Umbilical cord (tissue), 2 donors: Measurements from ENCODE around the gene RSRC2. TPM values are rescaled to one million over a fixed set of nuclear protein-coding genes. Genes with fewer than 3 reads are reported as not detected.
"Not testable (repeated sequence)": the region's sequence is repeated elsewhere in the genome, so short reads cannot be mapped to it uniquely, and the experiment has no call there.

ENCODE experiments used
- DNase-seq: peaks from one replicate; pipeline ENCODE4 v3.0.0-alpha.2; 2015; ENCODE audit warnings: low spot score
- total RNA-seq: library from RNA; depleted of rRNA; stranded (reverse); fragments of >200 nt; gene quantifications from one replicate; pipeline ENCODE4 v1.2.3, GENCODE V29; 2014; ENCODE audit warnings: low replicate concordance; ENCODE audit not compliant: insufficient read depth

RSRC2 gene, protein sequence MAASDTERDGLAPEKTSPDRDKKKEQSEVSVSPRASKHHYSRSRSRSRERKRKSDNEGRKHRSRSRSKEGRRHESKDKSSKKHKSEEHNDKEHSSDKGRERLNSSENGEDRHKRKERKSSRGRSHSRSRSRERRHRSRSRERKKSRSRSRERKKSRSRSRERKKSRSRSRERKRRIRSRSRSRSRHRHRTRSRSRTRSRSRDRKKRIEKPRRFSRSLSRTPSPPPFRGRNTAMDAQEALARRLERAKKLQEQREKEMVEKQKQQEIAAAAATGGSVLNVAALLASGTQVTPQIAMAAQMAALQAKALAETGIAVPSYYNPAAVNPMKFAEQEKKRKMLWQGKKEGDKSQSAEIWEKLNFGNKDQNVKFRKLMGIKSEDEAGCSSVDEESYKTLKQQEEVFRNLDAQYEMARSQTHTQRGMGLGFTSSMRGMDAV
- total RNA-seq: 95.3 TPM

DNA sequence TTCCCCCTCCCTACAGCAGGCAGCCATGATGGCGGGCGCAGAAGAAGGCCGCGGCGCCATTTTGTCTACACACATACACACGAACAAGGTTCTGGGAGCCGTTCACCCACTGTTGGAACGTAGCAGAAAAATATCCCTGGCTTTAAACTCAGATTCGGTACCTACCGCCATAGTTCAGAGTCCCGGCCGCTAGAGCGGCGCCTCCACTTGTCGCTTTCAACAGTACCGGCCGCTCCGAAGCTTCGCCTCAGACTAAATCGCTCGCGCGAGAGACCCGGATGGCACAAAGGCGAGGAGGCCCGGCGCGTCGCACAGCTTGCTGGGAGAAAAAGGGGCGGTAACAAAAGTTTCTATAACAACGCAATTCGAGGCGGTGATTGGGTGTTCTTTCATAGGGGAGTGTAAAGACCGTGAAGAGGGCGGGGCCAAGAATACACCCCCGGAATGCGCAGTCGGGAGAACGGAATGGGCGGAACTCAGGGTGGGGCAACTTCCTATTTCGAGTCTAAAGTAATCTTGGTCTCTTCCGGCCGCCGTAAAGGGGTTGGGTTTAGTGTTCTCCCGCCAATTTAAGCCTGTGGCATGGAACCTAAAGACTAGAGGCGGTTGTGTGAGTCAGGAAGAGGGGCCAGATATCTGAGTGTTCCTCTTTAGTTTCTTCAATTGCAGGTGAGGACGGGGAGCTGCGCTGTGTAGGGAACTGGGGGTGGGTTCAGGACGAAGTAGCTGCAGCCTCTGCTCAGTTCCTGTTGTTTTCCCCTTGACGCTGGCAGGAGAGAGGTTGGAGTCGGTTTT, at the start of gene RSRC2, which contains the start of gene KNTC1:
RSRC2 (minus strand) TSS at position 254 of the 795 bp plus-strand sequence; CDS start at position 171, 83 bp downstream.
KNTC1 (plus strand) TSS at position 567 of the 795 bp plus-strand sequence. CDS start 2,815 bp downstream, outside the sequence.
- DNase-seq: peak; percentile 100

DNA sequence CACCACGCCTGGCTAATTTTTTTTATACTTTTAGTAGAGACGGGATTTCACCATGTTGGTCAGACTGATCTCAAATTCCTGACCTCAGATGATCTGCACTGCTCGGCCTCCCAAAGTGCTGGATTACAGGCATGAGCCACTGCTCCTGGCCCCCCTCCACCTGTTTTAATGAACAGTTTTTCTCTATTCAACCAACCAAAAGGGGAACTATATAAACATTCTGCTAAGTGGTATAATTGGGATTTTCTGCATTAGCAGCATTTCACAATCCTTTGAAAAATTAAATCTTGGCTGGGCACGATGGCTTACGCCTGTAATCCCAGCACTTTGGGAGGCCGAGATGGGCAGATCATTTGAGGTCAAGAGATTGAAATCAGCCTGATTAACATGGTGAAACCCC, 45.1 kb upstream of the RSRC2 start:
- no peak for DNase-seq

DNA sequence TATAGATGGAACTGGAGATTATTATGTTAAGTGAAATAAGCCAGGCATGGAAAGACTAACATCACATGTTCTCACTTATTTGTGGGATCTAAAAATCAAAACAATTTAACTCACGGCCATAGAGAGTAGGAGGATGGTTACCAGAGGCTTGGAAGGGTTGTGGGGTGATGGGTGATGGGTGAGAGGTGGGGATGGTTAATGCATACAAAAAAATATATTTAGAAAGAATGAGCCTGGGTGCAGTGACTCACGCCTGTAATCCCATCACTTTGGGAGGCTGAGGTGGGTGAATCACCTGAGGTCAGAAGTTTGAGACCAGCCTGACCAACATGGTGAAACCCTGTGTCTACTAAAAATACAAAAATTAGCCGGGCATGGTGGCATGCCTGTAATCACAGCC, 43.3 kb upstream of the RSRC2 start:
- not testable (repeated sequence) for DNase-seq

DNA sequence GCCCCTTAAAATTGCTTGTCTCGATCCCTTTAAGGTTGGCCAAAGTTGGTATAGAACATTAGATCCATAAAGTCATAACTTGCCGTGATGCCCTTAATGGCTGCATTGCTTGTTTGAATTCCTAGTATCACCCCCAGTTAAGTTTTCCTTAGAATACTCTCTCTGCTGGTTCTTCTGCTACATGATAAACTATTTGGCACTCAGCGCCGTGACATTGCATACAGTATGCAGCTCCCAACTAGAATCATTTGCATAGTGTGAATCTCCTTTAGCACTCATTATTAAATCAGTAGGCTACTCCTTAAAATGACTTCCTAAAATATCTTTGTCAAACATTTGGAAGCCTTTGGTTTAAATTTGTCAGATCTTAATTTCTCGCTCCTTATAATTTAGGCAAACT, 42.6 kb upstream of the RSRC2 start:
- no peak for DNase-seq

DNA sequence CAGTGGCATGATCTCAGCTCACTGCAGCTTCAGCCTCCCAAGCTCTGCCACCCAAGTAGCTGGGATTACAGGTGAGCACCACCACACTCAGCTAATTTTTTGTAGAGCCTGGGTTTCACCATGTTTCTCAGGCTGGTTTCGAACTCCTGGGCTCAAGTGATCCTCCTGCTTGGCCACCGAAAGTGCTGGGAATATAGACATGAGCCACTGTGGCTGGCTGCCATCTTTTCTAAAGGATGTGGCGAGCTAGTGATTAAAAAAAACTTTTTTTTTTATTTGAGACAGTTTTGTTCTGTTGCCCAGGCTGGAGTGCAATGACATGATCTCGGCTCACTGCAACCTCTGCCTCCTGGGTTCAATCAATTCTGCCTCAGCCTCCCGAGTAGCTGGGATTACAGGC, 40.1 kb upstream of the RSRC2 start:
- DNase-seq: not testable (repeated sequence)

DNA sequence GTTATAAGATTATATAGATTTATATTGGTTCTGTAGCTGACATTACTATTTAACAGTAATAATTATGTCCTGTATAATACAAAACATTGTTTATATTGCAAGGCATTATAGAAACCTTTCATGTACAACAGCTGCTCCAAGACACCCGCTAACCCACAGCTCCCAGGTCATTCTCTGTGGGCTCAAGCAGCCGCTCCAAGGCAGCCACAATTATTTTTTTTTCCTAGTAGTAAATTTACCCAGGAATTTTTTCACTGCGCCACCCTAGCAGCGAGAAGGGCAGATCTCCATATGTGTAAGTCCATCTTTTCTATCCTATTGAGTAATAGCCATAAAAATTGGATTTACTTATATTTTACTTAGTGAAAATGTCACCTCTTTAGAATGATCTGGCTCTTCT, 36.6 kb upstream of the RSRC2 start:
- DNase-seq: no peak

DNA sequence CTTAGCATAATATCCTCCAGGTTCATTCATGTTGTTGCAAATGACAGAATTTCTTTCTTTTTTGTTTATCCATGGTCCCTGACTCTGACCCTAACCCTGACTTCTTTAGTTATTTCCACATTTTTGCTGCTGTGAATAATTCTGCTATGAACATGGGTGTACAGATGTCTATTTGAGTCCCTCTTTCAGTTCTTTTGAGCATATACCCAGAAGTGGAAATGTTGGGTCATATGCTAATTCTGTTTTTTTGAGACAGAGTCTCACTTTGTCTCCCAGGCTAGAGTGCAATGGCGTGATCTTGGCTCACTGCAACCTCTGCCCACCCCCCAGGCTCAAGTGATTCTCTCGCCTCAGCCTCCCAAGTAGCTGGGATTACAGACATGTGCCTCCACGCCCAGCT, 33.4 kb upstream of the RSRC2 start:
- DNase-seq: no peak

DNA sequence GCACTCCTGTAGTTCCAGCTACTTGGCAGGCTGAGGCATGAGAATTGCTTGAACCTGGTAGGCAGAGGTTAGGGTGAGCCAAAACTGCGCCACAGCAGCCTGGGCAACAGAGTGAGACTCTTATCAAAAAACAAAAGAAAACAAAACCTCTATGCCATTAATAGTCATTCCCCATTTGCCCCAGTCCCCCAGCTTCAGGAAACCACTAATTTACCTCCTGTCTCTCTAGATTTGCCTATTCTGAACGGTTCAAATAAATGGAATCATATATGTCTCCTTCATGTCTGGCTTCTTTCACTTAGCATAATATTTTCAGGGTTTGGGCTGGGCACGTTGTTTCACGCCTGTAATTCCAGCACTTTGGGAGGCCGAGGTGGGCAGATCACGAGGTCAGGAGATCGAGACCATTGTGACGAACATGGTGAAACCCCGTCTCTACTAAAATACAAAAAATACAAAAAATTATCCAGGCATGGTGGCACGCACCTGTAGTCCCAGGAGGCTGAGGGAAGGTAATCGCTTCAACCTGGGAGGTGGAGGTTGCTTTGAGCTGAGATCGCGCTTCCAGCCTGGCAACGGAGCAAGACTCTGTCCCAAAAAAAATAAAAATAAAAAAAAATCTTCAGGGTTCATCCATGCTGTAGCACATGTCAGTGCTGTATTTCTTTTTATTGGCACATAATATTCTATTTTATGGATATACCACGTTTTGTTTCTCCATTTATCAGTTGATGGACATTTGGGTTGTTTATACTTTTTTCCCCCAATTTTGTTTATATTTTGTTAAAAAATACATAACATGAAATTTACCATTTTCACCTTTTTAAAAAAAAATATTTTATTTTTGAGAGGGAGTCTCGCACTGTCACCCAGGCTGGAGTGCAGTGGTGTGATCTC, 32.3 kb upstream of the RSRC2 start:
- DNase-seq: no peak

DNA sequence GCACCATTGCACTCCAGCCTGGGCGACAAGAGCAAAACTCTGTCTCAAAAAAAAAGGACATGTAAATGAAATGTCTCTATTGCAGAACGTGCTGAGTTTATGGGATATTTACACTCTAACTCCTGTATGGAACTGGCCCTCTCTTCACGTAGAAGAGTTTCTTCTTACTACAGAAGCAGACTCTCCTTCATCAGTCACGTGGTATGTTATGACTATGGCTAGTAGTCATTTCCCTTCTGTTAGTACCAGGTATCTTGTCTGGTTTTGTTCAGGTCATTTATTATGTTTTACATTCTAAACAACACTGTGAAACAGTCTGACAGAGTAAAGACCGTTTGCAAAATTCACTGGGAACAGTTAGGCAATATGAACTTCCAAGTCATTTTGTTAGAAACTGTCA, 20.6 kb upstream of the RSRC2 start:
- no peak for DNase-seq

DNA sequence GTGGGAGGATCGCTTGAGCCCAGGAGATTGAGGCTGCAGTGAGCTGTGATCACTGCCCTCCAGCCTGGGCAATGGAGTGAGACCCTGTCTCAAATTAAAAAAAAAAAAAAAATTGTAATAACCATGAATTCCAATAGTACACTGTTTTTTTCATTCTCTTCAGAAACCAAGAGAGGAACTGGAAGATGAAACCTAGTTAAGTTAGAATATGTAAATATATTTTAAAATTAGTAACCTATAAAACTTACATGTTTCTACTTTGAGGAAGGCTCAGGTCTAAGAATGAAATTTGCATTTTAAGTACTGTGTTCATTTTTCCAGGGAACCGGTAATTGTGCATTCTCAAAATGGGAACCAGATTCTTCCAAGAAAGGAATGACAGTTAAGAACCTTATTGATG, 19.1 kb upstream of the RSRC2 start:
- no peak for DNase-seq

DNA sequence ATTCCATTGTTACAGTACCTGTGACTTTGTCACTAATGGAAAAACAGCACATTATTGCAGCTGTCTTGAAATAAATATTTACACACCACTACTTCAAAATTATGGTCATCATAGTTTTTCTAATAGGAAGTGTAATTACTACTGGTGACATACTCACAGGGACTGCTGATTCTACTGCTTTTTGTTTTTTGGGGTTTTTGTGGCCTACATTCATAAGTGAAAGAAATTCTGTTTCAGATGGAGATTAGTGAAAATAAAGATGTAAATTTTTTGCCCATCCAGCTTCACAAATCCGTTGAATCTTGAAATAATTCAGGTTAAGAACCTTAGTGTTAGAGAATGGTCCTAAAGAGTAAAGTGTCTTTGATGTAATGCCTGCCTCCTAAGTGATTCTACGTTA, 17.8 kb upstream of the RSRC2 start:
- no peak for DNase-seq

DNA sequence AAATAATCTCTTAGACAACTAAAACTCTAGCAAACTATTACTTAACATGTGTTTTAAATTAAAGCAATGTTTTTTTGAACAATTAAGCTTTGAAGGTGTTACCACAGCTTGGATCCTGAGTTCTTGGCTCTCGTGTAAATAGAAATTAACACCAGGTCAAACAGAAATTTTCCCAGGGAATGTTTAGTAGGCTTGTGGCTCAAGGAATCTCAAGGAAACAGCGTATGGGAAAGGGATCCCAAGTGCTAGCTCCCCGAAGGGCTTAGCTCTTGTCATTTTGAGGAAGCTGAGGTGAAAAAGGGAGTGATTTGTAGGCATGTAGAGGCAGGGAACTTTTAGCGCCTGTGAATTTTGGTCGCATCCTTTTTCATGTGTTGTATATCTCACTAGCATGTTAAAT, 11.8 kb upstream of the RSRC2 start:
- DNase-seq: no peak

DNA sequence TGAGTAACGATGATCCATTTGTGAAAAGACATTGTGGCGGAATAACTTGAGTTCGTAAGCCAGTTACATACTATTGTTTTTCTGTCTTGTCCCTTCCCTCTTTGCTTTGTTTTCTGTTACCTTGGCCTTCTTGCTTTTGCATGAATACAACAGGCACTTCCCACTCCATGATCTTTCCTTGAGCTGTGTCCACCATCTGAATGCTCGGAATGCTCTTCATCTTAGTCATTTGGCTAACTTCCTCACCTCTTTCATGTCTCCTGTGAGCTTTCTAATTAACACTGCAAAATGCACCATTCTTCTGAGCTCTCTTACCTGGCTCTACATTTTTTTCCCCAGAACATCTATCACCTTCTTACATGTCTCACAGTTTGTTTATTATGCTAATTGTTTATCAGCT, 10.3 kb upstream of the RSRC2 start:
- no peak for DNase-seq

DNA sequence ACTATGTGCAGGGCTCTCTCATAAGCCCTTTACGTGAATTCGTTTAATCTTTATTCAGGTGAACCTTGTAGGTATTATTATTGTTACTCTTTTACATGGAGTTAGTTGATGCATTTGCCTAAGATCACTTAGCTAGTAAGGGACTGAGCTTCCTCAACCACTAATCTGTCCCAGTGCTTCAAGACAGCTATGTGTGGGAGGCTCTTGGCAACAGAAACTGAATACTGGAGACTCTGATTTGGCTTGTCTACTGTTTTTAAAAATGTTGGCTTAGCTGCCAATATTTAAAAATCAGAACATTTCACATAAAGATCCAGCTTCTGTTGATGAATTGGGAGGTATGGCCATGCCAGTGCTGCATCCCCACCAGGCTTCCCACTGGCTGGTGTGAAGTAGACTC, 7.1 kb upstream of the RSRC2 start:
- DNase-seq: no peak

DNA sequence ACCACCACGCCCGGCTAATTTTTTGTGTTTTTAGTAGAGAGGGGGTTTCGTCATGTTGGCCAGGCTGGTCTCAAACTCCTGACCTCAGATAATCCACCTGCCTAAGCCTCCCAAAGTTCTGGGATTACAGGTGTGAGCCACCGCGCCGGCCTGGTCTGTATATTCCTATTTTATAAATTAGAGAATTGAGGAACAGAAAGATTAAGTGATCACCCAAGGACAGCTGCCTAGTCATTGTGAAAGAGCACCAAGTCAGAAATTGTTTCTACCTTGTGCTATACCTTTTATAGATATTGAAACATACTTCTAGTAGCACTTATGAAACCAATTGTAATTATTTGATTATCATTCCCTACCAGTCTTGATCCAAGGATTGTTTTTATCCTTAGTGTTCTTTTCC, 2.3 kb upstream of the RSRC2 start:
- no peak for DNase-seq

DNA sequence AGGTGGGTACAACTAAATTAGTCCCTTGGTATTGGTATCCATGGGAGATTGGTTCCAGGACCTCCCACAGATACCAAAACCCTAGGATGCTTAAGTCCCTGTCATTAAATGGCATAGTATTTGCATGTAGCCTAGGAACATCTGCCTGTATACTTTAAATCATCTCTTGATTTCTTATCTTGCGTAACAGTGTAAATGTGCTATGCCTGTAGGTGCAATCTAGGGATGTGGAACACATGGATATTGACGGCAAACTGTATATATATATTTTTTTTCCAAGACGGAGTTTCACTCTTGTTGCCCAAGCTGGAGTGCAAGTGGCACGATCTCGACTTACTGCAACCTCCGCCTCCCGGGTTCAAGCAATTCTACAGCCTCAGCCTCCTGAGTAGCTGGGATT, 1.8 kb upstream of the RSRC2 start:
- DNase-seq: no peak

DNA sequence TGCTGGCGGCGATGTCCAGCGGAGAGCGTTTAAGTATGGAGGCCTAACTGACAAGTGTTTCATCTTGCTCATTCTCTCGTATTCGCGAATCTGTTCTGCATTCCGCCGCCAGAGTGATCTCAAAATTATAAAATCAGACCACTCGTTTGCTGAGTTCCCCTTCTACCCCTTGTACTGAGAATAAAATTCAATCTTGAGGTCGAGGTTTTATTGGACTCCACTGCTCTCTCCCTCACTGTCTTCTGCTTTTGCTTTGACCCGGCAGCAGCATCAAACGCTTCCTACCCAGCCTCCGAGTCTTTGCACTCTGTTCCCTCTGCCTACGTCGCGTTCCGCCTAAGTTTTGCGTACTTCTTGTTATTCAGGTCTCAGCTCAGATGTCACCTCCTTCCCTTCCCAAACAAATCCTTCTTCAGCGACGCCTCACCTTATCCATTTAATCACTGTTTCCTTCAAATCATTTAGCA, 775 bp upstream of the RSRC2 start:
- DNase-seq: peak; percentile 18

DNA sequence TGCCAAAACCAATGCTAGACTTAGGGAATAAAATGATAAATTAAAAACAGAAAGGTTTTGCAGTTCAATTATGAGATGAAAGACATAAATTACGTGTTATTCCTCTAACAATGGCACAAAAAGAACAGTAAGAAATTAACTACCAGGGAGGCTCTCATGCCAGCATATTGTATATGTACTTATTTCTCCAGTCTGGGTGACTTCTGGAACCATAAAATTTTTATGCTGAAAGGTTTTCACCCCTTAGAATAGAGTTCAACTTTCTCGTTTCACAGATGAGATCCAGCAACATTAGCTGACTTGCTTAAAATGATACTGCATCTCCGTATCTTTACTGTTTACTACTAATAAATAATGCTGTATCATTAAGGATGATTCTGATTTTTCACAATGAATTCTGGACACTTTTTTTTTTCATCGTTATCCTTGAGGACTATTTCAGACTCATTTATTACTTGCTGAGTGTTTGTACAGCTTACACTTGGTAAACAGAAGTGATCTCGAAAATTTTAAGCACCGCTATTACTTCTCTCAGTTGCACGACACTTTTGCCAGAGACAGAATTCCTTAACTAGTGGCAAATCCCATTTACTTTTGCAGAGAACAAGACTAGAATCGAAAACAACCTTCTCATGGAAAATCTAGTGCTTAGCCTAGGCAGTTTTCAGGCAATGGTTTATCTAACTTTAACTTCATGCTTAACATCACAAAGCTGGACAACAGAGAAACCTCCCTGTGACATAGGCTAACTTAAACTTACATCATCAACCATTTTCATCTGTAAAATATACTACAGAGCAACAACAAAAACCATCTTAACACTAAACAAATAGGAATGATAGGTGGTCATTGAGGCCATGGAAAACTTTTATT, 2.7 kb downstream of the RSRC2 start:
- no peak for DNase-seq

DNA sequence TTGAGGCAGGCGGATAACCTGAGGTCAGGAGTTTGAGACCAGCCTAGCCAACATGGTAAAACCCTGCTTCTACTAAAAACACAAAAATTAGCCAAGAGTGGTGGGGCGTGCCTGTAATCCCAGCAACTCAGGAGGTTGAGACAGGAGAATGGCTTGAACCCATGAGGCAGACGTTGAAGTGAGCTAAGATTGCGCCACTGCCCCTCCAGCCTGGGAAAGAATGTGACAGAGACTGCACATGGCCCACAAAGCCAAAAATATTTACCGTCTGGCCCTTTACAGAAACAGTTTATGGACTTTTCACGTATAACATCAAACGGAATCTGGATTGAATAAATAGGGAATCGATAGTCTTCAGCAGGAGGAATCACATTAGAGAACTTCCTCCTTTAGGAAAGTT, 3.5 kb downstream of the RSRC2 start:
- DNase-seq: no peak

DNA sequence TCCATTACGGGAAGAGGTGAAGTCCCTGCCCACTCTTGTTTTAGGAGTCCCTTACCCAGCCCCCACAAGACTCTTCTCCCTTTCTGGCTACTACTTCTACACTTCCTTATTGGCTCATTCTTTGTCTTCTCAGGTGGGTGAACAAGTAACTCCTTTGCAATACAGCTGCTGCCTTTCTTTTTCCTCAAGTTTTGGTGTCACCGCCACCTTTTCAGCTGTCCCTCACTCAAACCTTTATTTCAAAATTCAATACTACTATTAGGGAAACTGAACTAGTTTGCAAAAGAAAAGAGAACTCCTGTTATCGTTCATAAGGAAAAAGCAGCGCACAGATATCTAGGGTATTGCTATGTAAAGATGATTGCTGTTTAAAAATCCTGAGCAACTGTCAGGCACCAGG, 6.1 kb downstream of the RSRC2 start:
- DNase-seq: no peak

DNA sequence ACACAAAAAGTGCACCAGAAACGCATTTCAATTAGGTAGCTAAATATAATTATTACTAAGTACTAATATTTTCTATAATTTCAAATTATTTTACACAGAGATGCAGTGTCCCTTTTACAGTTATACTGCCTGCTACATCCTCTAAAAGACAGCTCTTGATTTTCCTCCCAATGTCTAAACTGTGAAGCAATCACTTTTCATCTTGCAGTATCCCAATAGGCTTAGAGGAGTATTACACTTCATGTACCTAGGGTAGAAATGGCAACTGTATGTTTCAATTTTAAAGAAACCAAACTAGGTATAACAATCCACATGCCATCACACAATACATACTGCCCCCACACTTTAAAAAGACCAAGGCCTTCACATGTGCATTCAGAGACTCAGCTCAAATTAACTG, 7.3 kb downstream of the RSRC2 start:
- no peak for DNase-seq
